Body of pancreas (tissue), 4 donors: ENCODE results near the gene MGAT5. TPM values are rescaled to one million over a fixed set of nuclear protein-coding genes. Genes with fewer than 3 reads are reported as not detected.

Experiments used
- ATAC-seq: fragments of 150-250 bp; one replicate; pipeline ENCODE4 v1.9.1; 2016
- DNase-seq, 4 donors: peaks; one replicate each; pipeline ENCODE4 v3.0.0-alpha.2; 2019
- H3K27ac ChIP-seq, 4 donors: fragments of 200-600 bp; sonication (generic); 1 replicate in 3 of 4; 2 replicates in 1 of 4; pipeline versions ENCODE4 v1.5.1 to v1.6.1; 2016 to 2019; ENCODE audit warnings: mild to moderate bottlenecking in 1 of 4, mixed read lengths in 1 of 4, moderate library complexity in 1 of 4
- H3K27me3 ChIP-seq, 2 donors: fragments of 200-600 bp; sonication (generic); one replicate each; pipeline ENCODE4 v1.6.0; 2016; ENCODE audit warnings: mild to moderate bottlenecking in 1 of 2
- H3K36me3 ChIP-seq, 2 donors: fragments of 200-600 bp; sonication (generic); replicated peaks in 1 of 2; 2 replicates each; pipeline ENCODE4 v1.5.1; 2016; ENCODE audit warnings: low read depth in 2 of 2; ENCODE audit not compliant: insufficient read depth in 1 of 2
- H3K4me1 ChIP-seq: fragments of 200-600 bp; sonication (generic); one replicate; pipeline ENCODE4 v1.6.0; 2016
- H3K4me3 ChIP-seq, 2 donors: fragments of 200-600 bp; sonication (generic); 1 replicate in 1 of 2; 2 replicates in 1 of 2; pipeline ENCODE4 v1.5.1; 2016 to 2019
- H3K9me3 ChIP-seq, 3 donors: fragments of 200-600 bp; sonication (generic); 1 replicate in 2 of 3; 2 replicates in 1 of 3; pipeline ENCODE4 v1.5.1; 2016
- CTCF ChIP-seq, 7 experiments: fragments of 450-650 bp in 4 of 7; fragments of 200-600 bp in 3 of 7; sonication (generic) in 3 of 7; IDR thresholded peaks; one replicate each; pipeline ENCODE4 v1.5.1; 2016 to 2019; ENCODE audit warnings: antibody characterized with exemption in 7 of 7
- POLR2A ChIP-seq, 3 donors: fragments of 450-650 bp; IDR thresholded peaks; one replicate each; pipeline ENCODE4 v1.6.1; 2016; ENCODE audit warnings: antibody characterized with exemption in 3 of 3, mild to moderate bottlenecking in 2 of 3
- WGBS, 2 donors: methylation state at CpG; one replicate each; pipeline ENCODE4 v1.1.5; 2017; 5-methylcytosine and 5-hydroxymethylcytosine counted together
- intact Hi-C: fragments of 100-400 bp; cut with DNase I; formaldehyde crosslinking; loops from one replicate; pipeline ENCODE4 v1.15.1; 2023
- total RNA-seq, 2 donors: library from RNA; depleted of rRNA; stranded (reverse); fragments of >200 nt; gene quantifications; one replicate each; pipeline ENCODE4 v1.1.0, GENCODE V29; 2016

Gene MGAT5
- total RNA-seq, 2 donors from 2014 or later = 15.8 to 16.3 TPM

- intact Hi-C loops = loop anchor here (10.0 kb wide), 1 partner anchor 49 kb away; no protein-coding TSS in a partner anchor
- H3K4me1 ChIP-seq = peaks cover 66% of the 10 kb centered on the region
- ATAC-seq = no peak
- no peak overlapping the region for H3K4me3 ChIP-seq
- no peaks in the 10 kb centered on the region for H3K27me3 ChIP-seq
- 57 to 86% methylated on average over 4 to 11 of the region's 11 CpGs for WGBS, 2 donors
- no peak for DNase-seq
- TF ChIP-seq POLR2A (IDR thresholded peaks at IDR 0.05) = no peak
- no peak for TF ChIP-seq CTCF (IDR thresholded peaks at IDR 0.05)
- no peak overlapping the region for H3K27ac ChIP-seq
- no peaks in the 10 kb centered on the region for H3K36me3 ChIP-seq
- H3K9me3 ChIP-seq = no peaks in the 10 kb centered on the region
Measured at GRCh38 chr2:134443814-134444480, 190.1 kb downstream of the MGAT5 start.

GRCh38 chr2:134445116-134445515, 191.2 kb downstream of the MGAT5 start:
- DNase-seq = no peak
- no peaks in the 10 kb centered on the region for H3K36me3 ChIP-seq
- H3K27me3 ChIP-seq = no peaks in the 10 kb centered on the region
- H3K27ac ChIP-seq = peak overlapping the region in 2 of 4 donors; percentile 3 to 42
- no peak overlapping the region for H3K4me3 ChIP-seq
- intact Hi-C loops = loop anchor here (10.0 kb wide), 1 partner anchor 50 kb away; no protein-coding TSS in a partner anchor
- peaks cover 65% of the 10 kb centered on the region for H3K4me1 ChIP-seq
- TF ChIP-seq POLR2A (IDR thresholded peaks at IDR 0.05) (no peak), CTCF (IDR thresholded peaks at IDR 0.05) (no peak)
- 94 to 97% methylated on average over 4 of the region's 4 CpGs for WGBS, 2 donors
- no peak for ATAC-seq
- H3K9me3 ChIP-seq = no peaks in the 10 kb centered on the region

GRCh38 chr2:134445985-134446382, 192.1 kb downstream of the MGAT5 start:
- TF ChIP-seq POLR2A (IDR thresholded peaks at IDR 0.05) (no peak), CTCF (IDR thresholded peaks at IDR 0.05) (no peak)
- no peaks in the 10 kb centered on the region for H3K27me3 ChIP-seq
- ATAC-seq = no peak
- no peak for DNase-seq
- H3K9me3 ChIP-seq = no peaks in the 10 kb centered on the region
- H3K4me3 ChIP-seq = no peak overlapping the region
- intact Hi-C loops = loop anchor here (10.0 kb wide), 1 partner anchor 51 kb away; no protein-coding TSS in a partner anchor
- H3K36me3 ChIP-seq = no peaks in the 10 kb centered on the region
- 81 to 87% methylated on average over 9 to 11 of the region's 11 CpGs for WGBS, 2 donors
- peaks cover 65% of the 10 kb centered on the region for H3K4me1 ChIP-seq
- H3K27ac ChIP-seq = peak overlapping the region; percentile 5 to 55 (median 44)

- Histone ChIP-seq H3K9me3 (no peaks in the 10 kb centered on the region), H3K4me3 (no peak overlapping the region), H3K36me3 (no peaks in the 10 kb centered on the region), H3K4me1 (peaks cover 63% of the 10 kb centered on the region), H3K27ac (peak overlapping the region; percentile 5 to 55 (median 44)), H3K27me3 (no peaks in the 10 kb centered on the region)
- DNase-seq (no peak), ATAC-seq (no peak)
- TF ChIP-seq CTCF (IDR thresholded peaks at IDR 0.05) (no peak), POLR2A (IDR thresholded peaks at IDR 0.05) (no peak)
- intact Hi-C loops = loop anchor here (10.0 kb wide), 1 partner anchor 52 kb away; no protein-coding TSS in a partner anchor
- WGBS, 2 donors = 54 to 66% methylated on average over 5 to 8 of the region's 8 CpGs
Measured at GRCh38 chr2:134446383-134447017, 192.6 kb downstream of the MGAT5 start.
